Measurements from ENCODE around the gene KAT6B.
A peak's percentile ranks its signal among the peaks of the same experiment; 100 is the strongest.

KAT6B gene

GRCh38 chr10:74973741-74974392 is 147.5 kb downstream of the KAT6B start:
- DNase-seq, result no peak
- 100% methylated on average over 1 of the region's 2 CpGs for WGBS (ENCODE audit: insufficient coverage)
- Histone ChIP-seq H3K36me3 (ENCODE audit: control insufficient read depth in 4 of 4, insufficient read depth in 4 of 4, low read length in 3 of 4) (peaks cover 8 to 30% (median 16%) of the 10 kb centered on the region in 4 experiments), H3K4me1 (ENCODE audit: control extremely low read depth in 1 of 4, control insufficient read depth in 4 of 4, insufficient read depth in 4 of 4, low read length in 3 of 4) (peaks cover 17 to 38% (median 23%) of the 10 kb centered on the region in 4 experiments), H3K4me3 (ENCODE audit: control insufficient read depth in 1 of 7, extremely low read depth in 1 of 7, insufficient read depth in 4 of 7, low read depth in 2 of 7, low read length in 6 of 7) (no peak overlapping the region), H3K27me3 (replicated peaks in 2 of 5; ENCODE audit: control insufficient read depth in 4 of 5, insufficient read depth in 5 of 5, low read length in 4 of 5) (no peaks in the 10 kb centered on the region), H3K9me3 (ENCODE audit: control extremely low read depth in 1 of 5, control insufficient read depth in 4 of 5, insufficient read depth in 2 of 5, low read depth in 1 of 5, low read length in 4 of 5) (no peaks in the 10 kb centered on the region), H3K27ac (ENCODE audit: insufficient read depth in 1 of 2, low read depth in 1 of 2, low read length in 2 of 2, poor library complexity in 1 of 2, severe bottlenecking in 2 of 2) (no peak overlapping the region)
- ChIA-PET CTCF (interaction anchor here (0.6 to 3.2 kb wide), 4 partner anchors 11 to 84 kb away, joined by 3 to 30 read pairs (median 4); no protein-coding TSS in a partner anchor), POLR2A (no interaction called here)

- no peak for DNase-seq
- Histone ChIP-seq H3K36me3 (ENCODE audit: control insufficient read depth in 4 of 4, insufficient read depth in 4 of 4, low read length in 3 of 4) (peaks cover 8 to 39% (median 21%) of the 10 kb centered on the region in 4 experiments), H3K4me3 (ENCODE audit: control insufficient read depth in 1 of 7, extremely low read depth in 1 of 7, insufficient read depth in 4 of 7, low read depth in 2 of 7, low read length in 6 of 7) (no peak overlapping the region), H3K27me3 (replicated peaks in 2 of 5; ENCODE audit: control insufficient read depth in 4 of 5, insufficient read depth in 5 of 5, low read length in 4 of 5) (no peaks in the 10 kb centered on the region), H3K27ac (ENCODE audit: insufficient read depth in 1 of 2, low read depth in 1 of 2, low read length in 2 of 2, poor library complexity in 1 of 2, severe bottlenecking in 2 of 2) (no peak overlapping the region), H3K9me3 (ENCODE audit: control extremely low read depth in 1 of 5, control insufficient read depth in 4 of 5, insufficient read depth in 2 of 5, low read depth in 1 of 5, low read length in 4 of 5) (no peaks in the 10 kb centered on the region), H3K4me1 (ENCODE audit: control extremely low read depth in 1 of 4, control insufficient read depth in 4 of 4, insufficient read depth in 4 of 4, low read length in 3 of 4) (peaks cover 12 to 27% (median 17%) of the 10 kb centered on the region in 4 experiments)
- ChIA-PET CTCF (interaction anchor here (0.6 to 1.9 kb wide), 3 partner anchors 11 to 238 kb away, joined by 3 to 4 read pairs (median 3); no protein-coding TSS in a partner anchor), POLR2A (no interaction called here)
- 98% methylated on average over 8 of the region's 9 CpGs for WGBS (ENCODE audit: insufficient coverage)
Measured at GRCh38 chr10:74975758-74976157, 149.4 kb downstream of the KAT6B start.

GRCh38 chr10:74976565-74976964 is 150.2 kb downstream of the KAT6B start:
- H3K4me3 ChIP-seq (ENCODE audit: control insufficient read depth in 1 of 7, extremely low read depth in 1 of 7, insufficient read depth in 4 of 7, low read depth in 2 of 7, low read length in 6 of 7), result no peak overlapping the region
- peaks cover 12 to 27% (median 17%) of the 10 kb centered on the region in 4 experiments for H3K4me1 ChIP-seq (ENCODE audit: control extremely low read depth in 1 of 4, control insufficient read depth in 4 of 4, insufficient read depth in 4 of 4, low read length in 3 of 4)
- POLR2A ChIA-PET, result no interaction called here
- DNase-seq, result no peak
- no peak overlapping the region for H3K27ac ChIP-seq (ENCODE audit: insufficient read depth in 1 of 2, low read depth in 1 of 2, low read length in 2 of 2, poor library complexity in 1 of 2, severe bottlenecking in 2 of 2)
- H3K9me3 ChIP-seq (ENCODE audit: control extremely low read depth in 1 of 5, control insufficient read depth in 4 of 5, insufficient read depth in 2 of 5, low read depth in 1 of 5, low read length in 4 of 5), result no peaks in the 10 kb centered on the region
- CTCF ChIA-PET, result interaction anchor here (1.1 to 1.9 kb wide), 4 partner anchors 9 to 87 kb away, joined by 3 to 4 read pairs (median 4); no protein-coding TSS in a partner anchor
- H3K27me3 ChIP-seq (replicated peaks in 2 of 5; ENCODE audit: control insufficient read depth in 4 of 5, insufficient read depth in 5 of 5, low read length in 4 of 5), result no peaks in the 10 kb centered on the region
- 100% methylated on average over 3 of the region's 6 CpGs for WGBS (ENCODE audit: insufficient coverage)
- peaks cover 8 to 41% (median 22%) of the 10 kb centered on the region in 4 experiments for H3K36me3 ChIP-seq (ENCODE audit: control insufficient read depth in 4 of 4, insufficient read depth in 4 of 4, low read length in 3 of 4)

GRCh38 chr10:74977072-74977471 is 150.7 kb downstream of the KAT6B start:
- no CpG with 5 or more reads among the region's 2 CpGs for WGBS (ENCODE audit: insufficient coverage)
- ChIA-PET CTCF (interaction anchor here (1.3 to 1.9 kb wide), 3 partner anchors 9 to 88 kb away, joined by 3 to 4 read pairs (median 4); no protein-coding TSS in a partner anchor), POLR2A (no interaction called here)
- Histone ChIP-seq H3K36me3 (ENCODE audit: control insufficient read depth in 4 of 4, insufficient read depth in 4 of 4, low read length in 3 of 4) (peaks cover 8 to 44% (median 25%) of the 10 kb centered on the region in 4 experiments), H3K27ac (ENCODE audit: insufficient read depth in 1 of 2, low read depth in 1 of 2, low read length in 2 of 2, poor library complexity in 1 of 2, severe bottlenecking in 2 of 2) (no peak overlapping the region), H3K9me3 (ENCODE audit: control extremely low read depth in 1 of 5, control insufficient read depth in 4 of 5, insufficient read depth in 2 of 5, low read depth in 1 of 5, low read length in 4 of 5) (no peaks in the 10 kb centered on the region), H3K4me1 (ENCODE audit: control extremely low read depth in 1 of 4, control insufficient read depth in 4 of 4, insufficient read depth in 4 of 4, low read length in 3 of 4) (peaks cover 12 to 27% (median 17%) of the 10 kb centered on the region in 4 experiments), H3K27me3 (replicated peaks in 2 of 5; ENCODE audit: control insufficient read depth in 4 of 5, insufficient read depth in 5 of 5, low read length in 4 of 5) (no peaks in the 10 kb centered on the region), H3K4me3 (ENCODE audit: control insufficient read depth in 1 of 7, extremely low read depth in 1 of 7, insufficient read depth in 4 of 7, low read depth in 2 of 7, low read length in 6 of 7) (no peak overlapping the region)
- no peak for DNase-seq

- ChIA-PET POLR2A (no interaction called here), CTCF (interaction anchor here (1.3 to 1.4 kb wide), 2 partner anchors 10 to 27 kb away, joined by 3 to 4 read pairs; no protein-coding TSS in a partner anchor)
- Histone ChIP-seq H3K4me1 (ENCODE audit: control extremely low read depth in 1 of 4, control insufficient read depth in 4 of 4, insufficient read depth in 4 of 4, low read length in 3 of 4) (peaks cover 12 to 27% (median 17%) of the 10 kb centered on the region in 4 experiments), H3K27me3 (replicated peaks in 2 of 5; ENCODE audit: control insufficient read depth in 4 of 5, insufficient read depth in 5 of 5, low read length in 4 of 5) (no peaks in the 10 kb centered on the region), H3K9me3 (ENCODE audit: control extremely low read depth in 1 of 5, control insufficient read depth in 4 of 5, insufficient read depth in 2 of 5, low read depth in 1 of 5, low read length in 4 of 5) (no peaks in the 10 kb centered on the region), H3K4me3 (ENCODE audit: control insufficient read depth in 1 of 7, extremely low read depth in 1 of 7, insufficient read depth in 4 of 7, low read depth in 2 of 7, low read length in 6 of 7) (peak overlapping the region in 1 of 7 experiments; percentile 46), H3K36me3 (ENCODE audit: control insufficient read depth in 4 of 4, insufficient read depth in 4 of 4, low read length in 3 of 4) (peaks cover 15 to 53% (median 32%) of the 10 kb centered on the region in 4 experiments), H3K27ac (ENCODE audit: insufficient read depth in 1 of 2, low read depth in 1 of 2, low read length in 2 of 2, poor library complexity in 1 of 2, severe bottlenecking in 2 of 2) (no peak overlapping the region)
- WGBS (ENCODE audit: insufficient coverage), result 86% methylated on average over 1 of the region's 8 CpGs
- peak; percentile 50 to 93 (median 91) for DNase-seq
Measured at GRCh38 chr10:74977913-74978847, 151.8 kb downstream of the KAT6B start.

GRCh38 chr10:74981831-74982633 is 155.6 kb downstream of the KAT6B start:
- H3K27ac ChIP-seq (ENCODE audit: insufficient read depth in 1 of 2, low read depth in 1 of 2, low read length in 2 of 2, poor library complexity in 1 of 2, severe bottlenecking in 2 of 2), result no peak overlapping the region
- no peaks in the 10 kb centered on the region for H3K27me3 ChIP-seq (replicated peaks in 2 of 5; ENCODE audit: control insufficient read depth in 4 of 5, insufficient read depth in 5 of 5, low read length in 4 of 5)
- peaks cover 20 to 48% (median 34%) of the 10 kb centered on the region in 4 experiments for H3K36me3 ChIP-seq (ENCODE audit: control insufficient read depth in 4 of 4, insufficient read depth in 4 of 4, low read length in 3 of 4)
- H3K4me1 ChIP-seq (ENCODE audit: control extremely low read depth in 1 of 4, control insufficient read depth in 4 of 4, insufficient read depth in 4 of 4, low read length in 3 of 4), result peaks cover 10 to 15% (median 12%) of the 10 kb centered on the region in 4 experiments
- CTCF ChIA-PET, result interaction anchor here (1.0 to 5.1 kb wide), 4 partner anchors 8 to 53 kb away, joined by 3 to 30 read pairs (median 4); no protein-coding TSS in a partner anchor
- no peak overlapping the region for H3K4me3 ChIP-seq (ENCODE audit: control insufficient read depth in 1 of 7, extremely low read depth in 1 of 7, insufficient read depth in 4 of 7, low read depth in 2 of 7, low read length in 6 of 7)
- no peaks in the 10 kb centered on the region for H3K9me3 ChIP-seq (ENCODE audit: control extremely low read depth in 1 of 5, control insufficient read depth in 4 of 5, insufficient read depth in 2 of 5, low read depth in 1 of 5, low read length in 4 of 5)
- POLR2A ChIA-PET, result no interaction called here
- DNase-seq, result no peak
- WGBS (ENCODE audit: insufficient coverage), result 100% methylated on average over 4 of the region's 5 CpGs

Measured in common myeloid progenitor, CD34-positive (primary cell).